SU-DHL-6 (cell line): ENCODE results near the gene GATC.

ENCODE experiments used
- EZH2phosphoT487 ChIP-seq: fragments of 200-600 bp; sonication (generic), shearing (Covaris generic); conservative IDR thresholded peaks from 2 replicates; pipeline ENCODE4 v1.6.1; 2018; ENCODE audit warnings: mild to moderate bottlenecking, antibody characterized with exemption, low read length, moderate library complexity, mixed read lengths
- TF ChIP-seq, protein P1 (sequence below): fragments of 200-600 bp; sonication (generic); IDR thresholded peaks from one replicate; pipeline ENCODE4 v1.5.1; 2017; ENCODE audit warnings: antibody characterized with exemption, mild to moderate bottlenecking, low read length, moderate library complexity; ENCODE audit not compliant: insufficient read depth, poor library complexity, severe bottlenecking

- TF ChIP-seq, protein P1, sequence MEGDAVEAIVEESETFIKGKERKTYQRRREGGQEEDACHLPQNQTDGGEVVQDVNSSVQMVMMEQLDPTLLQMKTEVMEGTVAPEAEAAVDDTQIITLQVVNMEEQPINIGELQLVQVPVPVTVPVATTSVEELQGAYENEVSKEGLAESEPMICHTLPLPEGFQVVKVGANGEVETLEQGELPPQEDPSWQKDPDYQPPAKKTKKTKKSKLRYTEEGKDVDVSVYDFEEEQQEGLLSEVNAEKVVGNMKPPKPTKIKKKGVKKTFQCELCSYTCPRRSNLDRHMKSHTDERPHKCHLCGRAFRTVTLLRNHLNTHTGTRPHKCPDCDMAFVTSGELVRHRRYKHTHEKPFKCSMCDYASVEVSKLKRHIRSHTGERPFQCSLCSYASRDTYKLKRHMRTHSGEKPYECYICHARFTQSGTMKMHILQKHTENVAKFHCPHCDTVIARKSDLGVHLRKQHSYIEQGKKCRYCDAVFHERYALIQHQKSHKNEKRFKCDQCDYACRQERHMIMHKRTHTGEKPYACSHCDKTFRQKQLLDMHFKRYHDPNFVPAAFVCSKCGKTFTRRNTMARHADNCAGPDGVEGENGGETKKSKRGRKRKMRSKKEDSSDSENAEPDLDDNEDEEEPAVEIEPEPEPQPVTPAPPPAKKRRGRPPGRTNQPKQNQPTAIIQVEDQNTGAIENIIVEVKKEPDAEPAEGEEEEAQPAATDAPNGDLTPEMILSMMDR: no peak
- no peak for TF ChIP-seq EZH2phosphoT487
Measured at GRCh38 chr12:120438495-120439198, 7.6 kb upstream of the GATC start.
